Peyer's patch (tissue), 4 donors: ENCODE data around the gene PAX7.

Source experiments
- POLR2A ChIP-seq, 2 donors: fragments of 450-650 bp; IDR thresholded peaks; one replicate each; pipeline ENCODE4 v1.5.1; 2017; ENCODE audit warnings: antibody characterized with exemption in 2 of 2, mild to moderate bottlenecking in 2 of 2, moderate library complexity in 2 of 2
- TF ChIP-seq, protein P1 (sequence below), 6 experiments: fragments of 450-650 bp in 4 of 6; fragments of 200-600 bp in 2 of 6; sonication (generic) in 1 of 6; IDR thresholded peaks; one replicate each; pipeline ENCODE4 v1.5.1; 2017 to 2019; ENCODE audit warnings: antibody characterized with exemption in 6 of 6, mild to moderate bottlenecking in 3 of 6, moderate library complexity in 1 of 6

DNA sequence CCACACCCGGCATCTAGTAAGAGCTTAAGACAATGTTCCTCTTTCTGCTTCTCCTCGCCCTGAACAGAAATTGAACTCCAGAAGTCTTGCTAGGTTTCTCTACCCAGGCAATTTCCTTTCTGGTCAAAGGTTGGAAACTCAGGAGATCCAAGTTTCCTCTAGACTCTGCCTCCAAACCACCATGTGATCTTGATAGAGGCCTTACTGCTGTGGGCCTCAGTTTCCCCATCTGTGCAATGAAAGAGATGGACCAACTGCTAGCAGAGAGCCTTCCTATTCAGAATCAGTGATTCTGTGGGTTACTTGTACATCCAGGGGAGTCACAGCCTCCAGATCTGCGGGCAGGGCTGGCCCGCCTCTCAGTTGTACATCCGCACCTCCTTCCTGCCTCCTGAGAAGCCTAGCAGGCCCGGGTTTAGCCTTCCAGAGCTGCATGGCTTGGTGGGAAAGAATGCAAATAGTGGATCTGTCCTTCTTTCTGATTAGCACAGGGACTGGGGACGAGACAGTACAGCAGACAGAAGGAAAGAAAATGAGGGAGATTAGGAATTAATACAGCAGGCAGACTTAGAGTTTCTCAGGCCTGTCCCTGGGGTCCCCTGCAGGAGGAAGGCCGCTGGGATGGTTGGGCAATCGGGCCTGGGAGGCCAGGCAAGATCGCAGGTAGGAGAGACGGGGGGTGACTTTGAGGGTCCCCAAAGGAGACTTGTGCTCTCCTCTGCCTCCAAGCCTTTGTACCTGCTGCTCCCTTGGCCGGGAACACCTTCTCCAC, 83.9 kb downstream of the PAX7 start:
- TF ChIP-seq, protein P1, sequence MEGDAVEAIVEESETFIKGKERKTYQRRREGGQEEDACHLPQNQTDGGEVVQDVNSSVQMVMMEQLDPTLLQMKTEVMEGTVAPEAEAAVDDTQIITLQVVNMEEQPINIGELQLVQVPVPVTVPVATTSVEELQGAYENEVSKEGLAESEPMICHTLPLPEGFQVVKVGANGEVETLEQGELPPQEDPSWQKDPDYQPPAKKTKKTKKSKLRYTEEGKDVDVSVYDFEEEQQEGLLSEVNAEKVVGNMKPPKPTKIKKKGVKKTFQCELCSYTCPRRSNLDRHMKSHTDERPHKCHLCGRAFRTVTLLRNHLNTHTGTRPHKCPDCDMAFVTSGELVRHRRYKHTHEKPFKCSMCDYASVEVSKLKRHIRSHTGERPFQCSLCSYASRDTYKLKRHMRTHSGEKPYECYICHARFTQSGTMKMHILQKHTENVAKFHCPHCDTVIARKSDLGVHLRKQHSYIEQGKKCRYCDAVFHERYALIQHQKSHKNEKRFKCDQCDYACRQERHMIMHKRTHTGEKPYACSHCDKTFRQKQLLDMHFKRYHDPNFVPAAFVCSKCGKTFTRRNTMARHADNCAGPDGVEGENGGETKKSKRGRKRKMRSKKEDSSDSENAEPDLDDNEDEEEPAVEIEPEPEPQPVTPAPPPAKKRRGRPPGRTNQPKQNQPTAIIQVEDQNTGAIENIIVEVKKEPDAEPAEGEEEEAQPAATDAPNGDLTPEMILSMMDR (IDR thresholded peaks at IDR 0.05) = no peak
- no peak for TF ChIP-seq POLR2A (IDR thresholded peaks at IDR 0.05)
